Glutamatergic neuron (in vitro differentiated cells): ENCODE results near the gene OR14A2. TPM values are rescaled to one million over a fixed set of nuclear protein-coding genes. Genes with fewer than 3 reads are reported as not detected.
"Not testable (repeated sequence)": the region's sequence is repeated elsewhere in the genome, so short reads cannot be mapped to it uniquely, and the experiment has no call there.

Experiments used
- DNase-seq: peaks from one replicate; pipeline ENCODE4 v3.0.0; 2022
- H3K27ac Mint-ChIP-seq: one replicate; pipeline ENCODE4 v1.8.0; 2020; ENCODE audit warnings: mild to moderate bottlenecking, mixed read lengths, inconsistent platforms; ENCODE audit not compliant: unreplicated experiment
- H3K27me3 Mint-ChIP-seq: one replicate; pipeline ENCODE4 v1.8.0; 2020; ENCODE audit warnings: mild to moderate bottlenecking, moderate library complexity, mixed read lengths, inconsistent platforms; ENCODE audit not compliant: unreplicated experiment
- H3K36me3 Mint-ChIP-seq: one replicate; pipeline ENCODE4 v1.8.0; 2020; ENCODE audit warnings: mild to moderate bottlenecking, mixed read lengths, inconsistent platforms; ENCODE audit not compliant: unreplicated experiment
- H3K4me1 Mint-ChIP-seq: one replicate; pipeline ENCODE4 v1.8.0; 2020; ENCODE audit warnings: mild to moderate bottlenecking, low read depth, mixed read lengths, inconsistent platforms; ENCODE audit not compliant: unreplicated experiment
- H3K4me3 Mint-ChIP-seq: one replicate; pipeline ENCODE4 v1.8.0; 2020; ENCODE audit warnings: mild to moderate bottlenecking, mixed read lengths, inconsistent platforms; ENCODE audit not compliant: unreplicated experiment
- H3K9me3 Mint-ChIP-seq: one replicate; pipeline ENCODE4 v1.8.0; 2020; ENCODE audit warnings: mild to moderate bottlenecking, moderate library complexity, mixed read lengths, inconsistent platforms; ENCODE audit not compliant: unreplicated experiment
- CTCF ChIP-seq: fragments of 200-600 bp; sonication (generic); IDR thresholded peaks from one replicate; pipeline ENCODE4 v1.5.0; 2021; ENCODE audit not compliant: partially characterized antibody, unreplicated experiment
- total RNA-seq: library from RNA; stranded (reverse); fragmentation: NEBNext Ultra II Directional; extraction: Animal tissue kit (Norgen Biotek cat#: 25700); gene quantifications from one replicate; pipeline ENCODE4 v1.2.1, GENCODE V29; 2021; ENCODE audit not compliant: unreplicated experiment

The OR14A2 gene
- total RNA-seq, 1 donor from 2014 or later, result not detected

- Mint-ChIP-seq H3K27ac (no peak overlapping the region), H3K4me3 (no peak overlapping the region), H3K27me3 (no peaks in the 10 kb centered on the region), H3K36me3 (peaks cover 7% of the 10 kb centered on the region), H3K9me3 (peaks cover 3% of the 10 kb centered on the region), H3K4me1 (no peaks in the 10 kb centered on the region)
- DNase-seq, result no peak
- TF ChIP-seq CTCF, result no peak
Measured at GRCh38 chr1:247749870-247750269, 1.9 kb upstream of the OR14A2 start.

GRCh38 chr1:247747616-247748015, 325 bp downstream of the OR14A2 start:
- Mint-ChIP-seq H3K27ac (no peak overlapping the region), H3K36me3 (peaks cover 7% of the 10 kb centered on the region), H3K4me1 (no peaks in the 10 kb centered on the region), H3K27me3 (no peaks in the 10 kb centered on the region), H3K4me3 (no peak overlapping the region), H3K9me3 (peaks cover 3% of the 10 kb centered on the region)
- DNase-seq, result no peak
- TF ChIP-seq CTCF, result no peak

- Mint-ChIP-seq H3K4me1 (no peaks in the 10 kb centered on the region), H3K27me3 (no peaks in the 10 kb centered on the region), H3K4me3 (no peak overlapping the region), H3K27ac (no peak overlapping the region), H3K9me3 (peaks cover 3% of the 10 kb centered on the region), H3K36me3 (peaks cover 7% of the 10 kb centered on the region)
- no peak for TF ChIP-seq CTCF
- DNase-seq, result no peak
Measured at GRCh38 chr1:247746391-247746935, 1.5 kb downstream of the OR14A2 start.

- H3K9me3 Mint-ChIP-seq, H3K27ac Mint-ChIP-seq, DNase-seq, H3K36me3 Mint-ChIP-seq, H3K4me1 Mint-ChIP-seq, H3K4me3 Mint-ChIP-seq, H3K27me3 Mint-ChIP-seq: not testable (repeated sequence)
Measured at GRCh38 chr1:247742215-247742760, 5.7 kb downstream of the OR14A2 start.

- Mint-ChIP-seq H3K27ac (no peak overlapping the region), H3K4me1 (no peaks in the 10 kb centered on the region), H3K36me3 (no peaks in the 10 kb centered on the region), H3K9me3 (no peaks in the 10 kb centered on the region), H3K4me3 (no peak overlapping the region), H3K27me3 (no peaks in the 10 kb centered on the region)
- TF ChIP-seq CTCF, result no peak
- no peak for DNase-seq
Measured at GRCh38 chr1:247741756-247742155, 6.2 kb downstream of the OR14A2 start.
